KMS-11 (cell line): Measurements from ENCODE around the gene DNAJC5G.

Experiments used
- H2AFZ ChIP-seq: fragments of 200-600 bp; sonication (generic); 2 replicates; pipeline ENCODE4 v1.6.1; 2016; ENCODE audit warnings: antibody characterized with exemption, mixed run types, low read depth
- H3K27ac ChIP-seq: fragments of 200-600 bp; sonication (generic); 2 replicates; pipeline ENCODE4 v1.6.1; 2016; ENCODE audit warnings: mild to moderate bottlenecking, mixed run types
- H3K27me3 ChIP-seq: fragments of 200-600 bp; sonication (generic); 2 replicates; pipeline ENCODE4 v1.6.1; 2017; ENCODE audit warnings: mild to moderate bottlenecking, low read depth, mixed run types, moderate library complexity; ENCODE audit not compliant: insufficient read depth
- H3K36me3 ChIP-seq: fragments of 200-600 bp; sonication (generic); 2 replicates; pipeline ENCODE4 v1.6.1; 2017; ENCODE audit warnings: mild to moderate bottlenecking, mixed run types; ENCODE audit not compliant: insufficient read depth
- H3K4me1 ChIP-seq: fragments of 200-600 bp; sonication (generic); 2 replicates; pipeline ENCODE4 v1.6.1; 2016; ENCODE audit warnings: mild to moderate bottlenecking, low read depth, mixed run types; ENCODE audit not compliant: poor library complexity, severe bottlenecking
- H3K4me2 ChIP-seq: fragments of 200-600 bp; sonication (generic); 2 replicates; pipeline ENCODE4 v1.7.0; 2016; ENCODE audit warnings: mild to moderate bottlenecking, mixed run types
- H3K4me3 ChIP-seq: fragments of 200-600 bp; sonication (generic); IDR thresholded peaks from 2 replicates; pipeline ENCODE4 v1.6.1; 2017; ENCODE audit warnings: low read depth, low read length, mixed read lengths; ENCODE audit not compliant: insufficient read depth
- H3K79me2 ChIP-seq: fragments of 200-600 bp; sonication (generic); 2 replicates; pipeline ENCODE4 v1.6.1; 2016; ENCODE audit warnings: low read depth, mixed run types; ENCODE audit not compliant: insufficient read depth
- H3K9ac ChIP-seq: fragments of 200-600 bp; sonication (generic); 2 replicates; pipeline ENCODE4 v1.6.1; 2016; ENCODE audit warnings: mild to moderate bottlenecking, mixed run types
- H4K20me1 ChIP-seq: fragments of 200-600 bp; sonication (generic); 2 replicates; pipeline ENCODE4 v1.6.1; 2016; ENCODE audit warnings: mild to moderate bottlenecking, mixed run types; ENCODE audit not compliant: insufficient read depth
- TF ChIP-seq, protein P1 (sequence below): fragments of 200-600 bp; sonication (generic); conservative IDR thresholded peaks from 2 replicates; pipeline ENCODE4 v1.6.1; 2017; ENCODE audit warnings: low read depth, mild to moderate bottlenecking, antibody characterized with exemption, low read length, moderate library complexity, mixed read lengths

DNAJC5G gene

DNA sequence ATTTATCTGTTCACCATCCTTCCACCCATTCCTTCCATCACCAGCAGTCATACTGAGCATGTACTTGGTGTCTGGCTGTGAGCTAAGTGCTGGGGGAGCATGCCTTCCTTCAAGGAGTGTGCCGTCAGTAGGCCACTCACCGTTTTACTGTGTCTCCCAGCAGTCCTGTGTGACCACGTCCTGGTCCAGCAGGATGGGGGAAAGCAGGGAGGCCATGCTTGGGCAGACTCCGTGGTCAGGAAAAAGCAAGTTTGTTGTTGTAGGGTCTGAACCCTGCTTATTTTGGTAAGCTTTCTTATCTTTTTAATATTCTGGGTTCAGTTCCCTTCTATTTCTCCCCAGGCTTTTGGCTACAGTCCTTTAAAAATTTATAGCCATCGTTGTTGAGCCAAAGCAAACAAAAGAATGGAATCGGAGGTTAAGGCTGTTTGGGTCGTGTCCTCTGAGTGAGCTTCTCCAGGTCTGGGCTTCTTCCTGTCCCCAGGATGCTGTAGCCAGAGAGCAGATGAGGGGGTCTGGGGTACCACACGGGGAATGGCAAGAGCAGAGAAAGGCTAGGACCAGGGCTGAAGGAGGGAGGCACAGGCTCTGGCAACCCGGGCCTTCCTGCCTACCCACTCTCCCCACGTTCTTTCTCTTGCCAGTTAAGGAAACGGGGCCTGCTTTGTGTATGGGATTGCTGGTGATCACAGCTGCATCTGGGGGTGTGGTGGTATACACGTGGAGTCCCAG, 25.9 kb upstream of the DNAJC5G start:
- Histone ChIP-seq H3K27me3 (peaks cover 3% of the 10 kb centered on the region; the same call in 1 of the 2 replicates), H2AFZ (no peak overlapping the region), H3K4me1 (no peaks in the 10 kb centered on the region), H3K36me3 (no peaks in the 10 kb centered on the region; the same call in 1 of the 2 replicates), H3K79me2 (no peaks in the 10 kb centered on the region), H3K27ac (no peak overlapping the region), H3K4me3 (no peak overlapping the region), H3K9ac (no peak overlapping the region), H3K4me2 (no peak overlapping the region), H4K20me1 (no peaks in the 10 kb centered on the region)
- TF ChIP-seq, protein P1, sequence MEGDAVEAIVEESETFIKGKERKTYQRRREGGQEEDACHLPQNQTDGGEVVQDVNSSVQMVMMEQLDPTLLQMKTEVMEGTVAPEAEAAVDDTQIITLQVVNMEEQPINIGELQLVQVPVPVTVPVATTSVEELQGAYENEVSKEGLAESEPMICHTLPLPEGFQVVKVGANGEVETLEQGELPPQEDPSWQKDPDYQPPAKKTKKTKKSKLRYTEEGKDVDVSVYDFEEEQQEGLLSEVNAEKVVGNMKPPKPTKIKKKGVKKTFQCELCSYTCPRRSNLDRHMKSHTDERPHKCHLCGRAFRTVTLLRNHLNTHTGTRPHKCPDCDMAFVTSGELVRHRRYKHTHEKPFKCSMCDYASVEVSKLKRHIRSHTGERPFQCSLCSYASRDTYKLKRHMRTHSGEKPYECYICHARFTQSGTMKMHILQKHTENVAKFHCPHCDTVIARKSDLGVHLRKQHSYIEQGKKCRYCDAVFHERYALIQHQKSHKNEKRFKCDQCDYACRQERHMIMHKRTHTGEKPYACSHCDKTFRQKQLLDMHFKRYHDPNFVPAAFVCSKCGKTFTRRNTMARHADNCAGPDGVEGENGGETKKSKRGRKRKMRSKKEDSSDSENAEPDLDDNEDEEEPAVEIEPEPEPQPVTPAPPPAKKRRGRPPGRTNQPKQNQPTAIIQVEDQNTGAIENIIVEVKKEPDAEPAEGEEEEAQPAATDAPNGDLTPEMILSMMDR = no peak

DNA sequence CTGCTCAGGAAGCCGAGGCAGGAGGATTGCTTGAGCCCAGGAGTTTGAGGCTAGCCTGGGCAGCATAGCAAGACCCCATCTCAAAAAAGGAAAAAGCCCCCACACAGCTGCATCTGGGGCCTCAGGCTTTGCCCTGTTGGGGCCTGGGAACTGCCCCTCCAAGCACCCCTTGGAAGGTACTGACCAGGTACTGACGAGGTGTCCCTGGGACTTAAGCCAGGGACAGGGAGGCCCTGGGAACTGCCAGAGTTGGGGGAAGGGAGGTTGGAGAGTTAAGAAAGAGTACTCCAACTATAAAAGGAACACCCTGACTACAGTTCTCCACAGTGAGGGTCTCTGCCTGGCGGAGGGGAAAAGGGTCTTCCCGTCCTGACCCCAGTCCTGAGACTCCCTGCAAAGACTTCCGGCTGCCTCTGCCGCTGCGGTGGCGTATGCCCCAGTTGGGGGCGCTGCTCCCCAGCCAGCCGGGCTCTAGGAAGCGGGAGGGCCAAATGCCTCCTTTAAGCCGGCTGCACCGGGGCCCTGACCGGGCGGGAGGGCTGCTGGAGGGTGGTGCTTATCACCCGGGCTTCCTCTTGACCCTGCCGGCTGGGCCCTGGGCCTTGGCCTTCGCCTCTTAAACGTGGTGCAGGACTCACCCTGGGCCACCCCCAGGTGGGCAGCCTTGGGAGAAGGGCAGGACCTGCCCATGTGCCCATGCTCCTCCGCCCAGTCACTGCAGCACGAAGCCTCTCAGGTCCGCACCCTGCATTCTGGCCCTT, 25.2 kb upstream of the DNAJC5G start:
- TF ChIP-seq, protein P1 = no peak
- Histone ChIP-seq H3K9ac (no peak overlapping the region), H3K79me2 (no peaks in the 10 kb centered on the region), H3K36me3 (no peaks in the 10 kb centered on the region), H3K4me3 (no peak overlapping the region), H2AFZ (no peak overlapping the region), H3K4me2 (no peak overlapping the region), H3K27me3 (peaks cover 10% of the 10 kb centered on the region; the same call in 1 of the 2 replicates), H4K20me1 (no peaks in the 10 kb centered on the region), H3K4me1 (no peaks in the 10 kb centered on the region), H3K27ac (no peak overlapping the region)

DNA sequence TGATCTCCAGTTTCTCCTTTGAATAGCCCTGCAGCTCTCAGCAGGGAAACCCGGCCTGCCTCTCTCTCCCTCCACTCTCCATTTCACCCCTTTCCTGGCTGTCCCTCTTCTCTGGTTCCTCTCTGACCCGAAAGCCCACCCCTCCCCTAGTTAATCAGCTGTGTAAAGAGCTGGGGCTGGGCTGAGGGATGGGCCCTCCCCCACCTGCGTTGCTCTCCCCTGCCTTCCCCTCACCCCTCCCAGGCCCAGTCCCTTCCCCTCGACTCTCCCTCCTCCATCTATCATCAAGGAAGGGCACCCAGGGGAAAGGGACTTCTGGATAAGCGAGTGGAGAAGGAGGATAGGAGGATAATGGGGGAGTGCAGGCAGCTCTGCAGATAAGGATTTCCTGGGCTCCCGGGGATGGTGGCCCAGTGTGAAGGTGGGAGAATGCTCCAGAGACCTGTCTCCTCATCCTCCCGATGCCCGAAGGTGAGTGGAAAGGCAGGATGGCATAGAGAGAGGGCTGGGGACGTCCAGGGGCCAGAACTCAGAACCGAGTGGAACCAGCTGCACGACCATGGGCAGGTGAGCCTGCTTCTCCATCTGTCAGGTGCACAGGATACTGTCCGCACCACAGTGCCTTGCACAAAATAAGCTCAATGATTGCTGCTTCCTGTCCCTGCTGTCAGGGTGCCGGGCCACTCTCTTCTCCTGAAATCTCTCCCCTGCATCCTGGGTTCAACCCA, 24.4 kb upstream of the DNAJC5G start:
- H3K79me2 ChIP-seq = no peaks in the 10 kb centered on the region
- no peak overlapping the region for H3K4me2 ChIP-seq
- TF ChIP-seq, protein P1 = no peak
- no peaks in the 10 kb centered on the region for H3K36me3 ChIP-seq
- no peaks in the 10 kb centered on the region for H4K20me1 ChIP-seq
- H3K4me3 ChIP-seq = no peak overlapping the region
- no peak overlapping the region for H3K27ac ChIP-seq
- no peak overlapping the region for H3K9ac ChIP-seq
- no peak overlapping the region for H2AFZ ChIP-seq
- peaks cover 13% of the 10 kb centered on the region; the same call in 1 of the 2 replicates for H3K27me3 ChIP-seq
- no peaks in the 10 kb centered on the region for H3K4me1 ChIP-seq

DNA sequence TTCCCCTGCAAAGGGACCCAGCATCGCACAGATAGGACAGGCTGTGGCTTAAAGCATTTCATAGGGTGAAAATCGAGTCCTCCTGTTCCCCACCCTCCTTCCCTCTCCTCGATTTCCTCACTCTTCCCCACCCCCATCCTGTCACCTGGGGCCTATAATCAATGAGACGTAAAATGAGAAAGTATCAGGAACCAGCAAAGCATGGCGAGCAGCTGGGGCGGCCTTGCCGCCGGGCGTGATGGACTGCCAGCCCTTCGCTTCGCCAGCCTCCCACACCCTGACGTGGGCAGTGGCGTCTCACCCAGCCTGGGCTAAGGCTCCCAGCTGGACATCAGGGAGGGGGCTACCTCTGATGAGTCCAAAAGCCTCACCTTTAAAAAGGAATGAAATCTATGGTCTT, 23.5 kb upstream of the DNAJC5G start:
- TF ChIP-seq, protein P1 = no peak
- H4K20me1 ChIP-seq = no peaks in the 10 kb centered on the region
- no peaks in the 10 kb centered on the region for H3K36me3 ChIP-seq
- no peaks in the 10 kb centered on the region for H3K79me2 ChIP-seq
- no peak overlapping the region for H3K27ac ChIP-seq
- H3K4me1 ChIP-seq = no peaks in the 10 kb centered on the region
- H3K4me2 ChIP-seq = no peak overlapping the region
- H2AFZ ChIP-seq = no peak overlapping the region
- no peak overlapping the region for H3K9ac ChIP-seq
- peaks cover 20% of the 10 kb centered on the region for H3K27me3 ChIP-seq
- no peak overlapping the region for H3K4me3 ChIP-seq
